ENCODE data around the gene SUGCT. TPM values are rescaled to one million over a fixed set of nuclear protein-coding genes. Genes with fewer than 3 reads are reported as not detected.
"Not testable (repeated sequence)": the region's sequence is repeated elsewhere in the genome, so short reads cannot be mapped to it uniquely, and the experiment has no call there.

The SUGCT gene
- total RNA-seq, 2 experiments from 2014 or later = 0.21 to 0.61 TPM

DNA sequence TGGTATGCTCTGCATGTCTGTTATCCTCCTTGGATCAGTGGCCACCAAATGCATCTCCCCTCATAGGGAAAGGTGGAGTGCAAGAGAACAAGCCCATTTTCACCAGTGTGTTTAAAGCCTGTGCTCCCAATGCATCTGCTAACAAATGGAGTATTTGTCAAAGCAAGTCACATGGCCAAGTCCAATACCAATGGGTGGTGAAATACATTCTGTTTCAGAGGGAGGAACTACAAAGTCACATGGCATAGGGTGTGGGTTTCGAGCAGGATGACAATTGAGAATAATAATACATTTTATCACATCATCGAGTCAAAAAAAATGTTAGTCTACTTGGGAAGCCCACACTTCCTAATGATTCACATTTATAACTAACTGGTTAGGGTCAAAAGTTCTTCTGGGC lies 62.7 kb downstream of the SUGCT start:
- Mint-ChIP-seq H3K27ac (no peak overlapping the region), H3K4me3 (no peak overlapping the region), H3K9me3 (ENCODE audit: low read depth) (no peaks in the 10 kb centered on the region), H3K27me3 (peaks cover 2% of the 10 kb centered on the region), H3K4me1 (no peaks in the 10 kb centered on the region), H3K36me3 (no peaks in the 10 kb centered on the region)
- CTCF ChIA-PET = no interaction called here
- ATAC-seq (no peak), DNase-seq (no peak)

DNA sequence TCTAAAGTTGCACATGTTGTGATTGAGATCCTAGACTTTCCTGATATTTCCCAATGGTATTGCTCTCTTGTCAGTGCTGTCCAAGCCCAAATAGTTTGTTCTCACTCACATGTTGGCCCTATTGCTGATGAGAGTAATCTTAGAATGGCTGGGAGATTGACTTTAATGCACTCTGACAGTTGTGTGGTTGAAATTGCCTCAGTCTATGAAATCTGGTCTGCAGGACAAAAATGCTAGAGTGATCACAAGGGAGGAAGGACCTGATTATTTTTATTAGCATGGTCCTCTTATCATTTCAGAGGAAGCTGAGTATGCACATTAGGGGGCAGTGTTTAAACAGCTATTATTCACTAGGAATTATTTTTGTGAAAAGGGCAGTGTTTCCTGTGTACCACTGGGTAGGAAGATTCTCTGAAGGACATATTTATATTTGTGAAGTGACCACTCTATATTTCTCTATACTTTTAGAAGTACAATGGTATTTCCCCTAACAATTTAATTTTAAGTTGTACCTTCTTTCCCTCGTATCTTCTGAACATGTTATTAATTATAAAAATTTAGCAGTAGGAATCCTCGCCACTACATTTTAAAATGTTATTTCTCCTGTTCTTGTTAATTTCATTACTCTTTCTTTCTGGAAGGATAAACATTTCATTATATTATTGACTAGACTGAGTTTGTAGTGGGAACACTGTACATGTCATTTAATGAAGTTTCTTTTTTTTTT lies 64.4 kb downstream of the SUGCT start:
- Mint-ChIP-seq H3K4me3 (no peak overlapping the region), H3K4me1 (no peaks in the 10 kb centered on the region), H3K9me3 (ENCODE audit: low read depth) (no peaks in the 10 kb centered on the region), H3K27me3 (peaks cover 2% of the 10 kb centered on the region), H3K27ac (no peak overlapping the region), H3K36me3 (no peaks in the 10 kb centered on the region)
- no peak for ATAC-seq
- DNase-seq = no peak
- CTCF ChIA-PET = no interaction called here

- Mint-ChIP-seq H3K9me3 (ENCODE audit: low read depth) (no peaks in the 10 kb centered on the region), H3K27ac (no peak overlapping the region), H3K27me3 (peaks cover 2% of the 10 kb centered on the region), H3K4me3 (no peak overlapping the region), H3K4me1 (no peaks in the 10 kb centered on the region), H3K36me3 (no peaks in the 10 kb centered on the region)
- CTCF ChIA-PET = no interaction called here
- ATAC-seq = no peak
- no peak for DNase-seq
These were observed 66.0 kb downstream of the SUGCT start for GRCh38 chr7:40200791-40201190.

DNA sequence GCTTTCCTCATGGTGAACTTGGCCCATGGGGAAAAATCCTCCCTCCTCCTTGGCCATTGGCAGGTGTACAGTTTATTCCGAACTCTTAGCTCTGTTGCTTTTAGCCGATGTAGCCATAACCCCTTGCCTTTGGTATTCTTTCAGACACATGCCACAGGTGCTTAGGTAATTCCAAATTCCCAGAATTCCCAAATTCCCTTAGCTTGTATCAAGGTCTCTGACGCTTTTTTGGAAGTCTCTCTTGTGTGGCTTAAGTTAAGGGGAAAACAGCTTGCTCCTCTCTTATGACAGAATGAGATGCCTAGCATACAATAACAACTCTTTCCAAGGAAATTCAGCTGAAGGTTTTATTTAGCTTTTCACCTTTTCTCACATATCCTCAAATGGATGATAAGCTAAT lies 68.0 kb downstream of the SUGCT start:
- no peak overlapping the region for H3K4me3 Mint-ChIP-seq
- H3K27ac Mint-ChIP-seq = no peak overlapping the region
- CTCF ChIA-PET = no interaction called here
- no peaks in the 10 kb centered on the region for H3K4me1 Mint-ChIP-seq
- H3K27me3 Mint-ChIP-seq = peaks cover 2% of the 10 kb centered on the region
- ATAC-seq (no peak), DNase-seq (no peak)
- H3K36me3 Mint-ChIP-seq = no peaks in the 10 kb centered on the region
- no peaks in the 10 kb centered on the region for H3K9me3 Mint-ChIP-seq (ENCODE audit: low read depth)

- Mint-ChIP-seq H3K4me1 (no peaks in the 10 kb centered on the region), H3K4me3 (no peak overlapping the region), H3K36me3 (no peaks in the 10 kb centered on the region), H3K27me3 (peaks cover 2% of the 10 kb centered on the region), H3K9me3 (ENCODE audit: low read depth) (no peaks in the 10 kb centered on the region), H3K27ac (no peak overlapping the region)
- DNase-seq = no peak
- CTCF ChIA-PET = no interaction called here
- ATAC-seq = no peak
These were observed 69.8 kb downstream of the SUGCT start for GRCh38 chr7:40204581-40204980.

- no peak for ATAC-seq
- Mint-ChIP-seq H3K4me3 (no peak overlapping the region), H3K4me1 (no peaks in the 10 kb centered on the region), H3K27ac (no peak overlapping the region), H3K27me3 (no peaks in the 10 kb centered on the region), H3K9me3 (ENCODE audit: low read depth) (no peaks in the 10 kb centered on the region), H3K36me3 (no peaks in the 10 kb centered on the region)
- no peak for DNase-seq
- CTCF ChIA-PET = no interaction called here
These were observed 71.2 kb downstream of the SUGCT start for GRCh38 chr7:40205992-40206391.

- Mint-ChIP-seq H3K27ac (no peak overlapping the region), H3K36me3 (no peaks in the 10 kb centered on the region), H3K4me1 (no peaks in the 10 kb centered on the region), H3K4me3 (no peak overlapping the region), H3K9me3 (ENCODE audit: low read depth) (no peaks in the 10 kb centered on the region), H3K27me3 (no peaks in the 10 kb centered on the region)
- CTCF ChIA-PET = no interaction called here
- DNase-seq = no peak
- no peak for ATAC-seq
These were observed 76.6 kb downstream of the SUGCT start for GRCh38 chr7:40211276-40212003.

DNA sequence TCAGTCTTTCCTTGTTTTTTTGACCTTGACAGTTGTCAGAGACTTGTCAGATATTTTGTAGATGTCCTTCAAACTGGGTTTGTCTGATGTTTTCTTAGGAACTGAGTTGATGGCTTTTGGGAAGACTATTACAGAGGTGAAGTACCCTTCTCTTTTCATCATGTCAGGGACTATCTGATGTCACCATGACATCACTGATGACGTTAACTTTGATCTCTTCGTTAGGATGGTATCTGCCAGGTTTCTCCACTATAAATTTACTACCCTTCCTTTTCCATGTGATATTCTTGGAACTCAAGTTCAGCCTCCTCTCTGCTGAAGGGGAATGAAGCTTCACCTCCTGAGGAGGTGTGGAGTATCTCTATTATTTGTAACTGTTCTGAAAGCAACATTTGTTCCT lies 78.5 kb downstream of the SUGCT start:
- Mint-ChIP-seq H3K27me3 (no peaks in the 10 kb centered on the region), H3K4me3 (no peak overlapping the region), H3K9me3 (ENCODE audit: low read depth) (no peaks in the 10 kb centered on the region), H3K4me1 (no peaks in the 10 kb centered on the region), H3K27ac (no peak overlapping the region), H3K36me3 (no peaks in the 10 kb centered on the region)
- ATAC-seq (no peak), DNase-seq (no peak)
- CTCF ChIA-PET = no interaction called here

DNA sequence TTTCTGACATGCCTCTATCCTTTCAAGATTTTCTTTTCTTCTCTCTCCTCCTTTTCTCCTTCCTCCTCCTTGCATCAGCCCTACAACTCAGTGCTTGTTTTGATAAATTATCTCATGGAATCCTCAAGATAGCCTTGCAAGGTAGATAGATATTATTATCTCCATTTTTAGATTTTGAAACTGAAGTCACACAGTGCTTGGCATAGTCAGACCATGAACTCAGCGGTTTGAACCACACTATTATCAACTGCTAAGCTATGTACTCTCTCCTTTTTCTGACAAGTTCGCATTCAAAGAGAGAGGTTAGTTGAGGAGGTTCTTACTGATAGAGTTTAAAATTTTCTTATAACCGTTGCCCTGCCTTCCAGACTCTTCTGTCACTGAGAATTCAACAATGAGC lies 79.1 kb downstream of the SUGCT start:
- Mint-ChIP-seq H3K4me3 (no peak overlapping the region), H3K27me3 (no peaks in the 10 kb centered on the region), H3K9me3 (ENCODE audit: low read depth) (no peaks in the 10 kb centered on the region), H3K27ac (no peak overlapping the region), H3K36me3 (no peaks in the 10 kb centered on the region), H3K4me1 (no peaks in the 10 kb centered on the region)
- DNase-seq (no peak), ATAC-seq (no peak)
- CTCF ChIA-PET = no interaction called here

- not testable (repeated sequence) for H3K4me1 Mint-ChIP-seq; H3K9me3 Mint-ChIP-seq (ENCODE audit: low read depth); DNase-seq; H3K4me3 Mint-ChIP-seq; H3K36me3 Mint-ChIP-seq; ATAC-seq; H3K27me3 Mint-ChIP-seq; H3K27ac Mint-ChIP-seq
- CTCF ChIA-PET = interaction anchor here (1.9 kb wide), 1 partner anchor 14 kb away, joined by 7 read pairs; no protein-coding TSS in a partner anchor
These were observed 83.8 kb downstream of the SUGCT start for GRCh38 chr7:40218612-40219011.

DNA sequence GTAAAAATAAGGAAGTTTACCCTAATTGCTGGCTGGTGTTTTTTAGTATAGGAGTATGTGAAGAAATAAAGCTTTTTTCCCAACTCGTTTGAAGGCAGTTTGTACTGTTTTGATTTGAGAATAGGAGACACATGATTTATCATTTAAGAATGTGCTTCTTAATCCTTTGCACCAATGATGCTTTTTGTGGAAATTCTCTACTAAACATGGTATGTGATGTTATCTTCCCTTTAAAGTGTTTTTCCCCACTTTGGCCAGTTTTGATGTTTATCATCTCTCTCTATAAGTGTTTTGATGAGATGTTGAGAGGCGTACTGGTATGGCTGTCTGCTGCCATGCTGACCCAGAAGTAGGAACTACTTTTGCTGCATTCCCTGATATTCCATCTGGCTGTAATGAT lies 85.1 kb downstream of the SUGCT start:
- CTCF ChIA-PET = no interaction called here
- H3K27me3 Mint-ChIP-seq = peaks cover 3% of the 10 kb centered on the region
- no peak for ATAC-seq
- no peak overlapping the region for H3K27ac Mint-ChIP-seq
- no peaks in the 10 kb centered on the region for H3K36me3 Mint-ChIP-seq
- no peak for DNase-seq
- no peaks in the 10 kb centered on the region for H3K4me1 Mint-ChIP-seq
- no peak overlapping the region for H3K4me3 Mint-ChIP-seq
- no peaks in the 10 kb centered on the region for H3K9me3 Mint-ChIP-seq (ENCODE audit: low read depth)

DNA sequence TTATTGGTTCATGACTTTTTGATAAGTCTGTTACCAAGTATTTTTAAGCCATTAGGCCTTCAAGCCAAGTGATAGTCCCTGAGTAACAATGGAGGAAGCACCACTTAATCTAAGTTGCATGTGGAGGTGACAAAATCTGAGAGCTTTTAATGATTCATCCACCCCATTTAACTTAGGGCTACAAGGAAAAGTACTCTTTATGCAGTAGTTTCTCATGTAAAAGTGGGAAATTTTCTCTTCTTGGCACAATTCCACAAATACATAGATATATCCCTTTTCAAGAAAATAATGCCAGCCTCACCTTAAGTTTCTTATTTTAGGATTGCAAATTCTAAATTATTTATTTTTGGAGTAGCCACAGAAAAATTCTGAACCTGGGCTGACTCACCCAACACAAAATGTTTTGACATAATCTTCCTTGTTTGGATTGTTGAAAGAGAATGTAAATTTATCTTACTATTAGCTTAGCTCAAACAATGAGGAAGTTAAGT lies 85.7 kb downstream of the SUGCT start:
- Mint-ChIP-seq H3K4me3 (no peak overlapping the region), H3K36me3 (no peaks in the 10 kb centered on the region), H3K9me3 (ENCODE audit: low read depth) (no peaks in the 10 kb centered on the region), H3K27me3 (peaks cover 3% of the 10 kb centered on the region), H3K27ac (no peak overlapping the region), H3K4me1 (no peaks in the 10 kb centered on the region)
- CTCF ChIA-PET = no interaction called here
- DNase-seq (no peak), ATAC-seq (no peak)

DNA sequence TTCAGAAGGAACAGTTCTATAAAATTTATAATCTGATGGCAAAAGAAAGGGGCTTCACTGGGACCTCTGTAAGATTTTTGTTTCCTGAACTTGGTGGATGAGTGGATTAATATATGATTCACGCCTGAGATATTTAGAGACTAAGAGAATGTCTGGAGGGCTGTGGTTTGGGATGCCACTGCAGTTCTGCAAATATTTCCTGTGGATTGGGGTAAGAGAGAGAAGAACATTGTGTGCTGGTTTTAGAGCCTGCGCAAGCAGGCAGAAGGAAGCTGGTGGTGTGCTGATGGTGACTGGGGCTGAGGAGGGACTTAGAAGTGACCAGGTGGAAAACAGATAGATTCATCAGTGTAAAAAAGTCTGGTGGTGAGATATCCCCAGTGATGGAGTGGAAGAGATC lies 87.0 kb downstream of the SUGCT start:
- H3K4me1 Mint-ChIP-seq = no peaks in the 10 kb centered on the region
- no peaks in the 10 kb centered on the region for H3K9me3 Mint-ChIP-seq (ENCODE audit: low read depth)
- ATAC-seq (no peak), DNase-seq (no peak)
- CTCF ChIA-PET = interaction anchor here (1.0 kb wide), 1 partner anchor 10 kb away, joined by 3 read pairs; no protein-coding TSS in a partner anchor
- no peak overlapping the region for H3K4me3 Mint-ChIP-seq
- no peaks in the 10 kb centered on the region for H3K36me3 Mint-ChIP-seq
- H3K27me3 Mint-ChIP-seq = peaks cover 3% of the 10 kb centered on the region
- H3K27ac Mint-ChIP-seq = no peak overlapping the region

GRCh38 chr7:40223451-40224127 lies 88.8 kb downstream of the SUGCT start:
- Mint-ChIP-seq H3K4me1 (no peaks in the 10 kb centered on the region), H3K27me3 (peaks cover 5% of the 10 kb centered on the region), H3K9me3 (ENCODE audit: low read depth) (no peaks in the 10 kb centered on the region), H3K36me3 (no peaks in the 10 kb centered on the region), H3K4me3 (no peak overlapping the region), H3K27ac (no peak overlapping the region)
- ATAC-seq = no peak
- DNase-seq = no peak
- CTCF ChIA-PET = interaction anchor here (0.7 kb wide), 1 partner anchor 478 kb away, joined by 3 read pairs; no protein-coding TSS in a partner anchor
